GM12878 (cell line): Measurements from ENCODE around the gene TMEM72. TPM values are rescaled to one million over a fixed set of nuclear protein-coding genes. Genes with fewer than 3 reads are reported as not detected.

Source experiments
- ATAC-seq: fragments of 200-7000 bp; cut with Tn5 transposase; 3 replicates; pipeline ENCODE4 v1.9.1; 2020; ENCODE audit warnings: mild to moderate bottlenecking, moderate library complexity
- BruUV-seq: library from RNA; stranded (reverse); fragments of 400-500 nt; replicated peaks from 2 replicates; lab custom pipeline; 2021; lab: Mats Ljungman, UMichigan
- CTCF ChIA-PET: fragments of 300-600 bp; sonication (Branson Sonifier 250); formaldehyde crosslinking; extraction: SDS; loops from one replicate; lab custom pipeline; 2021; ENCODE audit warnings: inconsistent platforms; lab: Yijun Ruan, JAX
- POLR2A ChIA-PET: fragments of 350-600 bp; formaldehyde crosslinking; extraction: SDS; loops from one replicate; lab custom pipeline; 2021; ENCODE audit warnings: inconsistent platforms; lab: Charles Lee
- RAD21 ChIA-PET: fragments of 300-600 bp; sonication (Branson Sonifier 250); formaldehyde crosslinking; loops from one replicate; lab custom pipeline; 2023; ENCODE audit warnings: antibody characterized with exemption; ENCODE audit not compliant: unreplicated experiment; lab: Charles Lee
- SMC1A ChIA-PET: fragments of 300-600 bp; sonication (Branson Sonifier 250); formaldehyde crosslinking; loops from one replicate; lab custom pipeline; 2023; ENCODE audit not compliant: unreplicated experiment, uncharacterized antibody; lab: Charles Lee
- DNase-seq: peaks from one replicate; pipeline ENCODE4 v3.0.0-alpha.2; 2011; ENCODE audit warnings: low read depth, low spot score
- FAIRE-seq: peaks from 3 replicates; lab custom pipeline; 2011; peaks lifted over from hg19 to GRCh38; lab: Jason Lieb, UNC
- H2AFZ ChIP-seq: 2 replicates; pipeline ENCODE4 v1.6.0; 2011; ENCODE audit warnings: low read depth, low read length, control low read depth; ENCODE audit not compliant: control insufficient read depth
- H3K27ac ChIP-seq: 2 replicates; pipeline ENCODE4 v1.5.1; 2011; ENCODE audit warnings: control low read depth; ENCODE audit not compliant: control insufficient read depth, insufficient read depth
- H3K27me3 ChIP-seq, 2 experiments: replicated peaks in 1 of 2; 2 replicates each; pipeline versions ENCODE4 v1.6.0 to v1.6.1; 2011; ENCODE audit warnings: low read length in 1 of 2; ENCODE audit not compliant: control insufficient read depth in 2 of 2, insufficient read depth in 2 of 2
- H3K36me3 ChIP-seq, 2 experiments: 2 replicates each; pipeline ENCODE4 v1.5.1; 2011; ENCODE audit warnings: low read length in 1 of 2; ENCODE audit not compliant: control insufficient read depth in 2 of 2, insufficient read depth in 2 of 2
- H3K4me1 ChIP-seq: 2 replicates; pipeline ENCODE4 v1.6.1; 2011; ENCODE audit warnings: mild to moderate bottlenecking, low read length, moderate library complexity, mixed read lengths; ENCODE audit not compliant: control insufficient read depth, insufficient read depth
- H3K4me2 ChIP-seq: 2 replicates; pipeline ENCODE4 v1.6.0; 2011; ENCODE audit warnings: control low read depth; ENCODE audit not compliant: control insufficient read depth, insufficient read depth
- H3K4me3 ChIP-seq: fragments of 200-600 bp; sonication (generic); 2 replicates; pipeline ENCODE4 v1.5.1; 2016
- H3K79me2 ChIP-seq: 2 replicates; pipeline ENCODE4 v1.6.0; 2011; ENCODE audit warnings: low read length; ENCODE audit not compliant: control insufficient read depth, insufficient read depth
- H3K9ac ChIP-seq: 2 replicates; pipeline ENCODE4 v1.8.0; 2011; ENCODE audit warnings: low read length, control low read depth, mixed read lengths; ENCODE audit not compliant: control insufficient read depth, insufficient read depth
- H3K9me3 ChIP-seq: replicated peaks from 3 replicates; pipeline ENCODE4 v1.5.1; 2011; ENCODE audit warnings: mild to moderate bottlenecking, low read length; ENCODE audit not compliant: control insufficient read depth, insufficient read depth
- H4K20me1 ChIP-seq: 2 replicates; pipeline ENCODE4 v1.6.0; 2011; ENCODE audit not compliant: control insufficient read depth, insufficient read depth
- CBX3 ChIP-seq: fragments of 200-600 bp; sonication (generic); IDR thresholded peaks from 2 replicates; pipeline ENCODE4 v1.6.1; 2016; ENCODE audit warnings: low read depth, borderline replicate concordance
- CEBPB ChIP-seq, 2 experiments: fragments of 150-350 bp in 1 of 2; IDR thresholded peaks; 2 replicates each; pipeline ENCODE4 v1.6.1; 2012 to 2014; ENCODE audit warnings: low read depth in 2 of 2, low read length in 2 of 2, borderline replicate concordance in 1 of 2, inconsistent platforms in 1 of 2
- CEBPZ ChIP-seq: fragments of 150-350 bp; IDR thresholded peaks from 2 replicates; pipeline ENCODE4 v1.6.1; 2016; ENCODE audit warnings: low read depth, low read length
- CREB1 ChIP-seq: IDR thresholded peaks from 2 replicates; pipeline ENCODE4 v1.6.1; 2012; ENCODE audit warnings: low read depth, mild to moderate bottlenecking, inconsistent platforms
- JUNB ChIP-seq: IDR thresholded peaks from 2 replicates; pipeline ENCODE4 v1.6.1; 2016; ENCODE audit warnings: antibody characterized with exemption, mild to moderate bottlenecking
- MXI1 ChIP-seq: fragments of 150-350 bp; IDR thresholded peaks from 2 replicates; pipeline ENCODE4 v1.6.1; 2011; ENCODE audit warnings: low read depth, mild to moderate bottlenecking, inconsistent platforms, low read length, improper control_type of control experiment
- POLR2AphosphoS2 ChIP-seq: IDR thresholded peaks from 2 replicates; pipeline ENCODE4 v1.6.1; 2011; ENCODE audit warnings: low read depth, mild to moderate bottlenecking, low read length, improper control_type of control experiment, moderate library complexity
- PRDM15 ChIP-seq: fragments of 450-650 bp; formaldehyde crosslinking; IDR thresholded peaks from 2 replicates; pipeline ENCODE4 v1.4.0; 2020; ENCODE audit warnings: mild to moderate bottlenecking, moderate library complexity
- SPI1 ChIP-seq: IDR thresholded peaks from 2 replicates; pipeline ENCODE4 v1.6.1; 2011; ENCODE audit warnings: low read depth, mild to moderate bottlenecking, low read length, moderate library complexity, borderline replicate concordance; ENCODE audit not compliant: insufficient read depth
- USF2 ChIP-seq: IDR thresholded peaks from 2 replicates; pipeline ENCODE4 v1.6.1; 2011; ENCODE audit warnings: low read depth, low read length, improper control_type of control experiment, borderline replicate concordance
- WRNIP1 ChIP-seq: IDR thresholded peaks from 2 replicates; pipeline ENCODE4 v1.6.1; 2011; ENCODE audit warnings: low read depth, low read length, improper control_type of control experiment, borderline replicate concordance
- YY1 ChIP-seq: IDR thresholded peaks from 2 replicates; pipeline ENCODE4 v1.6.1; 2011; ENCODE audit warnings: low read depth, mild to moderate bottlenecking, low read length
- ZBTB4 ChIP-seq: fragments of 450-650 bp; formaldehyde crosslinking; IDR thresholded peaks from 2 replicates; pipeline ENCODE4 v1.4.0; 2022; ENCODE audit warnings: mild to moderate bottlenecking, moderate library complexity
- WGBS: methylation state at CpG from one replicate; pipeline ENCODE4 v1.1.6; 2016; ENCODE audit warnings: low lambda C conversion rate; ENCODE audit not compliant: insufficient replicate concordance, insufficient coverage; ENCODE audit errors: missing lambda C conversion rate; 5-methylcytosine and 5-hydroxymethylcytosine counted together
- in situ Hi-C: fragments of 300-500 bp; cut with MboI; formaldehyde crosslinking; loops from 9 replicates; pipeline ENCODE4 v1.14.3; 2018; ENCODE audit warnings: mixed read lengths
- intact Hi-C: fragments of 100-400 bp; cut with micrococcal nuclease; formaldehyde crosslinking; loops from one replicate; pipeline ENCODE4 v1.14.2; 2022; ENCODE audit not compliant: unreplicated experiment
- polyA plus RNA-seq, 11 experiments: library from polyadenylated mRNA; depleted of rRNA in 4 of 11; unstranded in 6 of 11; stranded (reverse) in 5 of 11; fragments of >200 nt; fragmentation: Nextera tagmentation in 4 of 11; fragmentation: Illumina TruSeq in 1 of 11; extraction: Ambion mirVana in 4 of 11; extraction: Trizol in 1 of 11; gene quantifications; 1 replicate in 1 of 11; 2 replicates in 10 of 11; pipeline versions ENCODE4 v1.2.1 to v1.2.3, GENCODE V29; 2011 to 2016; ENCODE audit warnings: inconsistent platforms in 2 of 11, missing spikeins in 2 of 11, low read depth in 1 of 11
- total RNA-seq, 4 experiments: library from RNA; depleted of rRNA in 3 of 4; stranded (reverse); fragments of >200 nt in 3 of 4; fragmentation: Illumina TruSeq in 1 of 4; extraction: Trizol in 1 of 4; gene quantifications; 2 replicates each; pipeline versions ENCODE4 v1.2.1 to v1.2.3, GENCODE V29; 2013 to 2021

The TMEM72 gene
- total and polyA plus RNA-seq, 10 of the 15 experiments (the other 5 are each of a cell fraction or from before 2014, with no cell fraction given), result 0.12 TPM; not detected in 9

- no TSS peak for BruUV-seq
- Histone ChIP-seq H3K9me3 (no peaks in the 10 kb centered on the region; the same call in 2 of the 3 replicates), H4K20me1 (no peaks in the 10 kb centered on the region), H3K27ac (no peak overlapping the region), H3K27me3 (peaks cover 0 to 1% of the 10 kb centered on the region in 2 experiments; a peak in 2 of 4 replicates), H3K36me3 (no peaks in the 10 kb centered on the region; a peak in 1 of 4 replicates), H3K4me1 (no peaks in the 10 kb centered on the region), H2AFZ (no peak overlapping the region), H3K4me3 (no peak overlapping the region), H3K79me2 (no peaks in the 10 kb centered on the region), H3K4me2 (no peak overlapping the region), H3K9ac (no peak overlapping the region)
- ChIA-PET SMC1A (interaction anchor here (1.1 kb wide), 1 partner anchor 16 kb away, joined by 3 read pairs; no protein-coding TSS in a partner anchor), RAD21 (interaction anchor here (1.2 kb wide), 1 partner anchor 19 kb away, joined by 3 read pairs; no protein-coding TSS in a partner anchor), CTCF (no interaction called here), POLR2A (no interaction called here)
- WGBS, result 27% methylated on average over 5 of the region's 5 CpGs
- intact Hi-C loops (no loop called here), in situ Hi-C loops (no loop called here)
- FAIRE-seq (no peak), DNase-seq (no peak), ATAC-seq (no peak)
- TF ChIP-seq MXI1 (no peak), WRNIP1 (no peak), CEBPZ (no peak), SPI1 (no peak), CREB1 (no peak), CEBPB (IDR thresholded peaks at IDR 0.05; ENCODE audit: borderline replicate concordance in 1 of 2, low read depth in 2 of 2, low read length in 2 of 2) (no peak), POLR2AphosphoS2 (no peak), CBX3 (no peak), USF2 (no peak), ZBTB4 (CRISPR knock-in tag) (no peak), PRDM15 (CRISPR knock-in tag) (no peak), YY1 (no peak), JUNB (no peak)
These were observed 10.9 kb downstream of the TMEM72 start for GRCh38 chr10:44922021-44922420.
